Testis (tissue), 3 donors: ENCODE data around the gene PRMT3. TPM values are rescaled to one million over a fixed set of nuclear protein-coding genes. Genes with fewer than 3 reads are reported as not detected.

ENCODE experiments used
- DNase-seq: peaks from one replicate; pipeline ENCODE4 v3.0.0-alpha.2; 2019
- H3K27ac ChIP-seq, 2 donors: fragments of 200-600 bp; sonication (generic); one replicate each; pipeline ENCODE4 v1.5.1; 2019
- H3K27me3 ChIP-seq: fragments of 200-600 bp; sonication (generic); one replicate; pipeline ENCODE4 v1.5.1; 2019
- H3K36me3 ChIP-seq: fragments of 200-600 bp; sonication (generic); one replicate; pipeline ENCODE4 v1.5.1; 2017; ENCODE audit warnings: low read depth; ENCODE audit errors: missing control alignments
- H3K4me1 ChIP-seq: fragments of 200-600 bp; sonication (generic); one replicate; pipeline ENCODE4 v1.5.1; 2019
- H3K4me3 ChIP-seq, 2 donors: fragments of 200-600 bp; sonication (generic); one replicate each; pipeline ENCODE4 v1.5.1; 2017 to 2019
- H3K9me3 ChIP-seq: fragments of 200-600 bp; sonication (generic); one replicate; pipeline ENCODE4 v1.5.1; 2017
- POLR2A ChIP-seq: fragments of 450-650 bp; IDR thresholded peaks from one replicate; pipeline ENCODE4 v1.6.1; 2017; ENCODE audit warnings: antibody characterized with exemption, mild to moderate bottlenecking, moderate library complexity
- WGBS, 2 donors: methylation state at CpG; one replicate each; pipeline ENCODE4 v1.1.5; 2018; 5-methylcytosine and 5-hydroxymethylcytosine counted together
- intact Hi-C: fragments of 100-400 bp; cut with DNase I; formaldehyde crosslinking; loops from one replicate; pipeline ENCODE4 v1.15.1; 2023; ENCODE audit warnings: low total_unique reads
- polyA plus RNA-seq: library from polyadenylated mRNA; stranded (reverse); fragments of 350-450 nt; fragmentation: Illumina TruSeq; extraction: RNeasy Lipid Tissue Mini Kit (QIAGEN cat#74804); gene quantifications from one replicate; pipeline ENCODE4 v1.2.3, GENCODE V29; 2014; ENCODE audit warnings: low read depth, low replicate concordance; ENCODE audit not compliant: insufficient read depth
- total RNA-seq, 2 donors: library from RNA; depleted of rRNA; stranded (reverse); fragments of >200 nt; gene quantifications; one replicate each; pipeline ENCODE4 v1.2.3, GENCODE V29; 2016
- TF ChIP-seq, protein P1 (sequence below), 3 experiments: fragments of 450-650 bp in 2 of 3; fragments of 200-600 bp in 1 of 3; sonication (generic) in 1 of 3; IDR thresholded peaks; one replicate each; pipeline ENCODE4 v1.5.1; 2016 to 2019; ENCODE audit warnings: antibody characterized with exemption in 3 of 3, mild to moderate bottlenecking in 2 of 3, moderate library complexity in 1 of 3

PRMT3 gene
- total and polyA plus RNA-seq, 3 donors from 2014 or later, result 9.1 to 28.0 (median 22.4) TPM

DNA sequence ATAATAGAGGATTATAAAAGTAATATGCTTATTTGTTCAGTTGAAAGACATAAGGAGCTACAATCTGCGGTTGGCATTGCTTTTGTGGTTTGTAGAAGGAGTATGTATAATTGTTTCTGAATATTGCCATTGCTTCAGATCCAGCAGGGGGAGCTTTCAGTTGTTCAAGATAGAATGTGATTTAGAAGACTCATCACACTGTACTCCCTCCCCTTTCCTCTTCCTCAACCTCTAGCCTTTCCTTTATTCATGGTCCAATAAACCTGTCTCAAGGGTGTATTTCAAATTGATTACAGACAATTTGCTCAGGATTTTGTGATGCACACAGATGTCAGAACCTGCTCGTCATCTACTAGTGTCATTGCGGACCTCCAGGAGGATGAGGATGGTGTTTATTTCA, 9.8 kb downstream of the PRMT3 start:
- H3K36me3 ChIP-seq, result no peaks in the 10 kb centered on the region
- no peak overlapping the region for H3K4me3 ChIP-seq
- WGBS, 2 donors, result 76 to 85% methylated on average over 3 of the region's 3 CpGs
- intact Hi-C loops, result no loop called here
- H3K27ac ChIP-seq, result no peak overlapping the region
- no peak for TF ChIP-seq POLR2A
- TF ChIP-seq, protein P1, sequence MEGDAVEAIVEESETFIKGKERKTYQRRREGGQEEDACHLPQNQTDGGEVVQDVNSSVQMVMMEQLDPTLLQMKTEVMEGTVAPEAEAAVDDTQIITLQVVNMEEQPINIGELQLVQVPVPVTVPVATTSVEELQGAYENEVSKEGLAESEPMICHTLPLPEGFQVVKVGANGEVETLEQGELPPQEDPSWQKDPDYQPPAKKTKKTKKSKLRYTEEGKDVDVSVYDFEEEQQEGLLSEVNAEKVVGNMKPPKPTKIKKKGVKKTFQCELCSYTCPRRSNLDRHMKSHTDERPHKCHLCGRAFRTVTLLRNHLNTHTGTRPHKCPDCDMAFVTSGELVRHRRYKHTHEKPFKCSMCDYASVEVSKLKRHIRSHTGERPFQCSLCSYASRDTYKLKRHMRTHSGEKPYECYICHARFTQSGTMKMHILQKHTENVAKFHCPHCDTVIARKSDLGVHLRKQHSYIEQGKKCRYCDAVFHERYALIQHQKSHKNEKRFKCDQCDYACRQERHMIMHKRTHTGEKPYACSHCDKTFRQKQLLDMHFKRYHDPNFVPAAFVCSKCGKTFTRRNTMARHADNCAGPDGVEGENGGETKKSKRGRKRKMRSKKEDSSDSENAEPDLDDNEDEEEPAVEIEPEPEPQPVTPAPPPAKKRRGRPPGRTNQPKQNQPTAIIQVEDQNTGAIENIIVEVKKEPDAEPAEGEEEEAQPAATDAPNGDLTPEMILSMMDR (IDR thresholded peaks at IDR 0.05), result peak in 2 of 3 experiments; percentile 33 to 49
- H3K9me3 ChIP-seq, result no peaks in the 10 kb centered on the region
- DNase-seq, result peak; percentile 45
- H3K4me1 ChIP-seq, result no peaks in the 10 kb centered on the region
- no peaks in the 10 kb centered on the region for H3K27me3 ChIP-seq

DNA sequence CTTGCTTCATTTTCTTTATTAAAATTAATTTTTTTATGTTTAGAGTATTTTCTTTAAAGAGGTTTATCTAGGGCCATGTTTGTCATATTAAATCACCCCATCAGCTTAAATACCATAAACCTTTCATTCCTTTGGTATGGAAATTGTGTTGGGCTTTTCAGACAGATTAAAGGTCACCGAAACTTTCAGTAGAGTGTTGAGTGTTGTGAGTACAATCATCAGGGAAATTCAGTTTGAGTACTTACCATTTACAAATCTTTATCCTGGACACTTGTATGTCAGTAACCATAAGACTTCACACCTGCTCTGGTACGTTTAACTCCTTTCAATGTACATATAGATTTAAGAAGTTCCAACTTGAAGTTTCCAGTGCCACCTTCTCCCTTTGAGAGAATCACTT, 12.0 kb downstream of the PRMT3 start:
- Histone ChIP-seq H3K4me1 (no peaks in the 10 kb centered on the region), H3K4me3 (no peak overlapping the region), H3K36me3 (no peaks in the 10 kb centered on the region), H3K9me3 (no peaks in the 10 kb centered on the region), H3K27me3 (no peaks in the 10 kb centered on the region), H3K27ac (no peak overlapping the region)
- 86 to 93% methylated on average over 2 of the region's 2 CpGs for WGBS, 2 donors
- intact Hi-C loops, result no loop called here
- no peak for TF ChIP-seq POLR2A
- TF ChIP-seq, protein P1 (IDR thresholded peaks at IDR 0.05), result no peak
- no peak for DNase-seq

DNA sequence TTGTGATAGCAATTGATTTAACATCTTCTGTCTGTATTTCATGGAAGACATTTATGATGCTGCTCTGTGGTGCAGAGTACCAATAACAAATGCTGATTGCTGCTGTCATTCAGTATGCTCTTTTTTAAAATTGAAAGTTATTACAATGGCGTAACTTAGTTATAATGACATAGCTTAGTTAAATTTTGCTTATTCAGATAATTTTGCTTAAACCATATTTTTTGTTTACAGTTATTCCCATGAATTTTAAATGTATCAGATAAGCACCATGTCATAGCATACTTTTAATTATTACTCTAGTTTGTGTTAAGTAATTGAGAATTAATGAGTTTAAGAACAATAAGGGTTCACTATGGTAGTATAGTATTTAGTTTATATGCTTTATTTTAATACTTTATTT, 15.5 kb downstream of the PRMT3 start:
- TF ChIP-seq POLR2A, result no peak
- TF ChIP-seq, protein P1 (IDR thresholded peaks at IDR 0.05), result no peak
- 94 to 100% methylated on average over 1 of the region's 1 CpG for WGBS, 2 donors
- no peaks in the 10 kb centered on the region for H3K27me3 ChIP-seq
- no peak overlapping the region for H3K27ac ChIP-seq
- H3K4me1 ChIP-seq, result no peaks in the 10 kb centered on the region
- intact Hi-C loops, result no loop called here
- H3K9me3 ChIP-seq, result no peaks in the 10 kb centered on the region
- H3K36me3 ChIP-seq, result no peaks in the 10 kb centered on the region
- DNase-seq, result no peak
- no peak overlapping the region for H3K4me3 ChIP-seq

DNA sequence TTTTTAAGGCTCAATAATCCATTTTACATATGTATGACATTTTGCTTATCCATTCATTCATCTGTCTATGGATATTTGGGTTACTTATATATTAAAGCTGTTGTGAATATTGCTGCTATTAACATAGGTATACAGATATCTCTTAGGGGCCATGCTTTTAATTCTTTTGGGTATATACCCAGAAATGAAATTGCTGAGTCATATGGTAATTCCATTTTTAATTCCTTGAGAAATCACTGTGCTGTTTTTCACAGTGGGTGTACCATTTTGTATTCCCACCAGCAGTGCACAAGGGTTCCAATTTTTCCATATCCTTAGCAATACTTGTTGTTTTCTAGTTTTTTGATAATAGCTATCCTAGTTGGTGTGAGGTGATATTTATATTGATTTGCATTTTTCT, 19.0 kb downstream of the PRMT3 start:
- no peaks in the 10 kb centered on the region for H3K4me1 ChIP-seq
- H3K9me3 ChIP-seq, result no peaks in the 10 kb centered on the region
- DNase-seq, result no peak
- no peak overlapping the region for H3K4me3 ChIP-seq
- H3K27me3 ChIP-seq, result no peaks in the 10 kb centered on the region
- TF ChIP-seq POLR2A, result no peak
- TF ChIP-seq, protein P1 (IDR thresholded peaks at IDR 0.05), result no peak
- H3K36me3 ChIP-seq, result no peaks in the 10 kb centered on the region
- intact Hi-C loops, result no loop called here
- H3K27ac ChIP-seq, result no peak overlapping the region

DNA sequence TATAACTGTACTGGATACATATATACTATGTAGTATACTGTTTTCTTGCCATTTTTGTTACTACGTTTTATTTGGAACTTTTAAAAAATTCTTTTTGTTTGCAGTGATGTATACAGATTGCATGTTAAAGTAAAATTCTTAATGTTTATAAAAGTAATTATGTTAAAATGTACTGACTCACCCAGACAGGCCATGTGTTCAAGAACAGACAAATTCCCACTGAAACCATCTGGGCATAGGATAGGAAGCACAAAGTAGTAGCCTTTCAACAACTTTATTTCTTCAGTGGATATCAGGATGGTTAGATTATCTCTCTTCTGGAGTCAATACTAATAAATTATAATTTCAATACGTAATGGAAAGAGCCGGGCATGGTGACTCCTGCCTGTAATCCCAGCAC, 19.8 kb downstream of the PRMT3 start:
- intact Hi-C loops, result no loop called here
- Histone ChIP-seq H3K27me3 (no peaks in the 10 kb centered on the region), H3K4me3 (no peak overlapping the region), H3K27ac (no peak overlapping the region), H3K9me3 (no peaks in the 10 kb centered on the region), H3K4me1 (no peaks in the 10 kb centered on the region), H3K36me3 (no peaks in the 10 kb centered on the region)
- no peak for DNase-seq
- TF ChIP-seq POLR2A, result no peak
- TF ChIP-seq, protein P1 (IDR thresholded peaks at IDR 0.05), result no peak
- 61 to 63% methylated on average over 3 of the region's 3 CpGs for WGBS, 2 donors
